ENCODE results near the gene WNT7B.
A peak's percentile ranks its signal among the peaks of the same experiment; 100 is the strongest.

The WNT7B gene

DNA sequence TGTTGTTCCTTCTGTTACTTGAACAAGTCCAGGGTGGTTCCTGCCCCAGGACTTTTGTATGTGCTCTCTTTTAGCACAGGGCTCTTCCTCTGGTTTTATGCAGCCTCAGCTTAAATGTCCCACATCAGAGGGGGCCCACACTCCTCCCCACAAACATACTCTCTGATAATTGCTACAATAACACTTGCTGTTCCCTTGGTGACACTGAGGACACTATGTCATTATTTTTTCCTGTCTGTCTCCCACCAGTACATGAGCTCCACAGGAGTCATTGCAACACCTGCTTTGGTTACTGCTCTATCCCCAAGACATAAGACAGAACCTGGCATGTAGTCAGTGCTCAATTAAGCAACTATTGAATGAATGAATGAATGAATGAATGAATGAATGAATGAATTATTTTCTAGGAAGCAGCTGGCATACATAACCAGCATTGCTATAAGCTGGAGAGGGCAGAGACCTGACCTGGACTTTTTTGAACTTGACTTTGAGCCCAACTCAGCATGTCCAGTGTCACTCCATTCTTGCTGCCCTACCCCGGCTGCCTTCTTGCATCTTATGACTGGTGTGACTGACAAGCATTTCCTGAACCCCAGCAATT, 7.5 kb upstream of the WNT7B start:
- DNase-seq (ENCODE audit: low spot score) = no peak
- TF ChIP-seq CTCF (IDR thresholded peaks at IDR 0.05) = no peak
- Histone ChIP-seq H3K27ac (no peak overlapping the region), H3K4me3 (no peak overlapping the region)

- no peak for DNase-seq (ENCODE audit: low spot score)
- H3K27ac ChIP-seq = no peak overlapping the region
- no peak overlapping the region for H3K4me3 ChIP-seq
- no peak for TF ChIP-seq CTCF (IDR thresholded peaks at IDR 0.05)
Observed at GRCh38 chr22:45983797-45984196, 6.8 kb upstream of the WNT7B start.

GRCh38 chr22:45980761-45981160, 3.8 kb upstream of the WNT7B start:
- no peak for DNase-seq (ENCODE audit: low spot score)
- Histone ChIP-seq H3K27ac (no peak overlapping the region), H3K4me3 (no peak overlapping the region)
- TF ChIP-seq CTCF (IDR thresholded peaks at IDR 0.05) = no peak

DNA sequence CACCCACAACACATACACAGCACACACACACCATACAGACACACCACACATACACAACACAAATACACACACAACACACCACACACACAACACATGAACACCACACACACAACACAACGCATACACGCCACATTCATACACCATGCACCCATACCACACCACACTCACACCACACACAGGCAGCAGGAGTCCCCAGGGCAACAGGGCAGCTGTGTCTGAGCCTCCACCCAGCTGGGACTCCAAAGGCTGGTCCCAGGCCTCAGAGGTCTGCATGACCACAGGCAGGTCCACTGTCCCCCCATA, 3.3 kb upstream of the WNT7B start:
- DNase-seq (ENCODE audit: low spot score) = no peak
- no peak overlapping the region for H3K4me3 ChIP-seq
- no peak for TF ChIP-seq CTCF (IDR thresholded peaks at IDR 0.05)
- no peak overlapping the region for H3K27ac ChIP-seq

GRCh38 chr22:45978275-45978713, 1.3 kb upstream of the WNT7B start:
- DNase-seq (ENCODE audit: low spot score) = no peak
- TF ChIP-seq CTCF (IDR thresholded peaks at IDR 0.05) = no peak
- H3K4me3 ChIP-seq = peak overlapping the region; percentile 72
- H3K27ac ChIP-seq = no peak overlapping the region

DNA sequence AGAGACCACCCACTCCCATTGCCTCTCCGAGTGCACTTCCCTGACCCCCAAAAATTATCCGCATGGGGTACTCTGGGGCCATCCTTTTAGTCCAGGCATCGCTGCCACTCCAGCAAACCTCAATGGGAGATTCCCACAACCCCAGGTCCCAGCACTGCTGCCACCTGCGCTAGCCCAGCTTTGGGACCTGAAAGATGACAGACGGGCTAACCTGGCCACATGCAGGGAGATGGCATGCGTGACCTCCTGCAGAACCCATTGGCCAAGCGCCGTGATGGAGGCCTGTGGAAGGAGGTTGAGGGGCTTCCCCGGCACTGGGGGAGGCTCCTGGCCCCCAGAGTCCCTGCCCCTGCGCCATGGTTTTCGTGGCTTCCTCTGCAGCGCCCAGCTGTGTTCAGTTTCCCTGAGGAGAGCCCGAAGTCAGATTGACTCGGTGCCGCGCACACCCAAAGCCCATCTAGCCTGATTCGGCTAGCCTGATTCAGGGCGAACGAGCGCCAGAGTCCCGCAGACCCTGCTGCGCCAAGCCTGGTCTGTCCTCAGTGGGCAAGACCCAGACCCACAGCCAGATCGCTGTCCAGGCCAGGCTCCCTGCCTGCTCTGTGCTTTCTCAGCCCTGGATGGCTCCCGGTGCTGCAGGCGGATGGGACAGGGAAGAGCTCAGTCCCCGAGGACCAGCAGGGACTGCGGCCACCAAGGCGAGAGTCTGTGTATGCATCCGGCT, 751 bp upstream of the WNT7B start:
- Histone ChIP-seq H3K27ac (no peak overlapping the region), H3K4me3 (peak overlapping the region; percentile 61)
- TF ChIP-seq CTCF (IDR thresholded peaks at IDR 0.05) = no peak
- DNase-seq (ENCODE audit: low spot score) = no peak

All from coronary artery (tissue), 2 donors.